ENCODE results near the gene ZNF845.
"Not testable (repeated sequence)": the region's sequence is repeated elsewhere in the genome, so short reads cannot be mapped to it uniquely, and the experiment has no call there.

Gene ZNF845

DNA sequence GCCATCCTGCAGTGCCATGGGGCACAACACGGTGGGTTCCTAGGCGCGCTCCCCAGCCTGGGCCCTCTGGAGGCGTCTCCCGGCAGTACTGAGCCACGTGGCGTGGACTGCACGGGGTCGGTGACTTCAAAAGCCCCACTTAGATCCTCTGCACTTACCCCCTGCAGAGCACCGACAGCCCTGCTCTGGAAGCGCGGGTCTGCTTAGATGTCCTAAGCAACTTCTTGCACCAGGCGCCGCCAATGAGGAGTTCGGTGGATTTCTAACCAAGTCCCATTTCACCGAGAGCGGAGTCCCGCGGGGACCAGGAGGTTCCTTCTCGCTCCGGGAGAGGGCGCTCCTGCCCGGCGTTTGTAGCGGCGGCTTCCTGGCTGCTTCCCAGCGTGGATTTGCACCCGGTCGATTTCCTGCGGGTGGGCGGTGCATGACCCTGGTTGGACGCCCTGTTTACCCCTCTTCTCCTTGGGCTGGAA is 25.2 kb upstream of the ZNF845 start:
- in situ Hi-C loops (cut with HindIII; ENCODE audit: low pct_ligation_motif_present, low sequenced_read_pairs) = no loop called here
- H3K27ac ChIP-seq = no peak overlapping the region
- DNase-seq = no peak
- H3K4me3 ChIP-seq (ENCODE audit: low read depth, low read length) = no peak overlapping the region
- H3K27me3 ChIP-seq (replicated peaks) = no peaks in the 10 kb centered on the region
- H3K36me3 ChIP-seq (replicated peaks) = no peaks in the 10 kb centered on the region
- no peak for TF ChIP-seq CTCF (IDR thresholded peaks at IDR 0.05; ENCODE audit: low read depth, low read length, missing control alignments)

DNA sequence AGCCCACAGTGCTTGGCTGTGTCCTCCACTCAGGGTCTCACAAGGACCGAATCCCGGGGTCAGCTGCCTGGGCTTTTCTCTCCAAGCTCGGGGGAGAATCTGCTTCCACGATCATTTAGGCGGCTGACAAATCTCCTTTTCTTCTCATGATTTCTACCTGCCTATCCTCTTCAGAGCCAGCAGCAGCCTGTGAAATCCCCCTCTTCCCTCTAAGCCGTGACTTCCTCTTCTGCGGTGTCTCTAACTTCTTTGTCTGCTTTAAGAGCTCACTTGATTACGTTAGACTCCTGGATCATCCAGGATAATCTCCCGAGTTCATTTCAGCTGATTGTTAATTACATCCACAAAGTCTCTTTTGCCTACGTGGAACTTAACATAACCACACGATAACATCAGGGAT is 22.5 kb upstream of the ZNF845 start:
- H3K36me3 ChIP-seq (replicated peaks) = no peaks in the 10 kb centered on the region
- no peak for DNase-seq
- no peaks in the 10 kb centered on the region for H3K27me3 ChIP-seq (replicated peaks)
- no peak overlapping the region for H3K27ac ChIP-seq
- in situ Hi-C loops (cut with HindIII; ENCODE audit: low pct_ligation_motif_present, low sequenced_read_pairs) = no loop called here
- no peak overlapping the region for H3K4me3 ChIP-seq (ENCODE audit: low read depth, low read length)
- TF ChIP-seq CTCF (IDR thresholded peaks at IDR 0.05; ENCODE audit: low read depth, low read length, missing control alignments) = no peak

DNA sequence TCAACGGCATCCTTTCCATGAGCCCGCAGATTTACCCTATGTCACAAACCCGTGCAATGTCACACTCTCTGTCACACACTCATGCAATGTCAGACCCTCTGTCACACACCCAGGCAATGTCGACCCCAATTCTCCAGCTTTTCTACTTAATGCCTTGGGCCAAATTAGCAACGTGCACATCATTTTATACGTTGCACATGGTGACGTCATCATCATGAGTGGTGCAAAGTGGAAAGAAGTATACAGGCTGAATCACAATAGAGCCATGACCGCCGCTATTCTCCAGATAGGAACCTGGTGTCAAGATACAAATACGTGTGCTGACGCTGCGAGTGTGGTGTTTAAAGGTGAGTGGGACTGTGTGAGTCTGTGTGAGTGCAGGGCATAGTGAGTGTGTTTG is 21.7 kb upstream of the ZNF845 start:
- in situ Hi-C loops (cut with HindIII; ENCODE audit: low pct_ligation_motif_present, low sequenced_read_pairs) = no loop called here
- H3K27ac ChIP-seq = no peak overlapping the region
- no peak for TF ChIP-seq CTCF (IDR thresholded peaks at IDR 0.05; ENCODE audit: low read depth, low read length, missing control alignments)

GRCh38 chr19:53328967-53329366 is 4.6 kb upstream of the ZNF845 start:
- no peak for DNase-seq
- in situ Hi-C loops (cut with HindIII; ENCODE audit: low pct_ligation_motif_present, low sequenced_read_pairs) = no loop called here

More for the DNA sequence above, 21.7 kb upstream of the ZNF845 start:
- Histone ChIP-seq H3K4me3 (ENCODE audit: low read depth, low read length) (no peak overlapping the region), H3K36me3 (replicated peaks) (no peaks in the 10 kb centered on the region), H3K27me3 (replicated peaks) (no peaks in the 10 kb centered on the region)
- DNase-seq = no peak

GRCh38 chr19:53332484-53332883 is 1.1 kb upstream of the ZNF845 start:
- Histone ChIP-seq H3K4me3 (ENCODE audit: low read depth, low read length) (no peak overlapping the region), H3K27ac (no peak overlapping the region), H3K27me3 (replicated peaks) (no peaks in the 10 kb centered on the region), H3K36me3 (replicated peaks) (no peaks in the 10 kb centered on the region)
- in situ Hi-C loops (cut with HindIII; ENCODE audit: low pct_ligation_motif_present, low sequenced_read_pairs) = no loop called here
- no peak for DNase-seq
- no peak for TF ChIP-seq CTCF (IDR thresholded peaks at IDR 0.05; ENCODE audit: low read depth, low read length, missing control alignments)

More at GRCh38 chr19:53328967-53329366, 4.6 kb upstream of the ZNF845 start:
- no peak overlapping the region for H3K4me3 ChIP-seq (ENCODE audit: low read depth, low read length)
- H3K36me3 ChIP-seq (replicated peaks) = no peaks in the 10 kb centered on the region
- H3K27me3 ChIP-seq (replicated peaks) = no peaks in the 10 kb centered on the region
- no peak for TF ChIP-seq CTCF (IDR thresholded peaks at IDR 0.05; ENCODE audit: low read depth, low read length, missing control alignments)
- no peak overlapping the region for H3K27ac ChIP-seq

GRCh38 chr19:53333066-53333462 is 485 bp upstream of the ZNF845 start:
- in situ Hi-C loops (cut with HindIII; ENCODE audit: low pct_ligation_motif_present, low sequenced_read_pairs) = no loop called here
- H3K27me3 ChIP-seq (replicated peaks) = no peaks in the 10 kb centered on the region
- peak overlapping the region; percentile 13 for H3K27ac ChIP-seq
- H3K36me3 ChIP-seq (replicated peaks) = no peaks in the 10 kb centered on the region
- DNase-seq = peak; percentile 41
- no peak for TF ChIP-seq CTCF (IDR thresholded peaks at IDR 0.05; ENCODE audit: low read depth, low read length, missing control alignments)
- H3K4me3 ChIP-seq (ENCODE audit: low read depth, low read length) = peak overlapping the region; percentile 90

GRCh38 chr19:53344403-53344802 is 10.9 kb downstream of the ZNF845 start:
- H3K27me3 ChIP-seq (replicated peaks); H3K4me3 ChIP-seq (ENCODE audit: low read depth, low read length); in situ Hi-C loops (cut with HindIII; ENCODE audit: low pct_ligation_motif_present, low sequenced_read_pairs); H3K27ac ChIP-seq; DNase-seq: not testable (repeated sequence)
- peaks cover 34% of the 10 kb centered on the region for H3K36me3 ChIP-seq (replicated peaks)

Data from brain microvascular endothelial cell (primary cell).